Measurements from ENCODE around the gene CYTH4. TPM values are rescaled to one million over a fixed set of nuclear protein-coding genes. Genes with fewer than 3 reads are reported as not detected.

CYTH4 gene
- total and polyA plus RNA-seq, 2 of the 8 experiments (the other 6 are each of a cell fraction or from before 2014, with no cell fraction given) = 0.09 TPM; not detected in 1

- Histone ChIP-seq H3K36me3 (ENCODE audit: control insufficient read depth in 2 of 4, insufficient read depth in 4 of 4, low read length in 3 of 4) (no peaks in the 10 kb centered on the region; a peak in 1 of 8 replicates), H3K79me1 (ENCODE audit: low read depth, low read length) (no peaks in the 10 kb centered on the region), H3K79me2 (ENCODE audit: control insufficient read depth in 1 of 2, insufficient read depth in 2 of 2, low read length in 2 of 2) (no peaks in the 10 kb centered on the region; a peak in 1 of 4 replicates), H2BK12ac (ENCODE audit: low read depth, low read length) (peak overlapping the region; percentile 27; the same call in 1 of the 2 replicates), H2BK120ac (replicated peaks; ENCODE audit: low read depth, low read length) (no peak overlapping the region), H4K5ac (ENCODE audit: insufficient read length, low read depth, low read length) (no peak overlapping the region), H2BK5ac (ENCODE audit: low read depth, low read length) (no peak overlapping the region), H3K4me1 (replicated peaks in 1 of 4; ENCODE audit: control insufficient read depth in 3 of 4, insufficient read depth in 4 of 4, low read length in 3 of 4) (peaks cover 6 to 28% (median 18%) of the 10 kb centered on the region in 4 experiments), H4K91ac (replicated peaks; ENCODE audit: insufficient read length, low read length) (peak overlapping the region; percentile 25), H3K4me3 (ENCODE audit: extremely low read depth in 1 of 4, insufficient read depth in 2 of 4, low read depth in 3 of 4, low read length in 4 of 4) (no peak overlapping the region), H2BK20ac (ENCODE audit: low read length) (no peak overlapping the region), H4K20me1 (replicated peaks in 1 of 2; ENCODE audit: control insufficient read depth in 1 of 2, insufficient read depth in 2 of 2, low read length in 2 of 2) (no peaks in the 10 kb centered on the region), H3K9me3 (ENCODE audit: insufficient read depth in 2 of 2, low read depth in 1 of 2, low read length in 1 of 2) (no peaks in the 10 kb centered on the region; a peak in 1 of 4 replicates), H3K27ac (ENCODE audit: low read depth, low read length) (no peak overlapping the region), H3K56ac (replicated peaks; ENCODE audit: insufficient read length, low read depth, low read length) (no peak overlapping the region), H3K23me2 (ENCODE audit: low read depth, low read length) (peaks cover 2% of the 10 kb centered on the region; the same call in 1 of the 2 replicates), H2AK5ac (ENCODE audit: low read depth, low read length) (peak overlapping the region; percentile 59; the same call in 1 of the 2 replicates), H3K4me2 (ENCODE audit: insufficient read depth in 1 of 2, low read depth in 2 of 2, low read length in 2 of 2) (no peak overlapping the region), H4K8ac (ENCODE audit: extremely low read depth, insufficient read depth, low read length) (no peak overlapping the region), H3K27me3 (replicated peaks in 1 of 4; ENCODE audit: control insufficient read depth in 3 of 4, extremely low read depth in 1 of 4, insufficient read depth in 3 of 4, low read length in 3 of 4) (peaks cover 0 to 6% (median 3%) of the 10 kb centered on the region in 4 experiments; a peak in 3 of 7 replicates), H2AFZ (ENCODE audit: low read length) (no peak overlapping the region), H2BK15ac (ENCODE audit: low read length) (0 out of 2 replicates have a peak overlapping the region, but pooled peaks have one; percentile 10), H3K23ac (ENCODE audit: insufficient read length) (peak overlapping the region; percentile 5), H3K4ac (replicated peaks; ENCODE audit: insufficient read length, low read depth, low read length) (peak overlapping the region; percentile 76), H3K9ac (replicated peaks in 1 of 4; ENCODE audit: extremely low read depth in 1 of 4, low read depth in 3 of 4, low read length in 3 of 4) (no peak overlapping the region), H3K14ac (ENCODE audit: insufficient read length) (no peak overlapping the region), H3K18ac (ENCODE audit: extremely low read depth, low read length) (no peak overlapping the region)
- ChIA-PET CTCF (ENCODE audit: partially characterized antibody) (interaction anchor here (1.2 to 1.8 kb wide), 5 partner anchors 16 to 148 kb away, joined by 4 to 6 read pairs (median 6); no protein-coding TSS in a partner anchor), POLR2A (ENCODE audit: partially characterized antibody) (no interaction called here)
- peak; percentile 52 for FAIRE-seq
- 80% methylated on average over 18 of the region's 18 CpGs; no CpG with 5 or more reads in 1 of the 2 experiments for WGBS, 2 experiments (ENCODE audit: extremely low coverage in 1 of 2, insufficient coverage in 1 of 2, insufficient read length in 1 of 2, insufficient replicate concordance in 2 of 2, low coverage in 1 of 2, low lambda C conversion rate in 2 of 2, missing lambda C conversion rate in 1 of 2)
- no peak for TF ChIP-seq BCL11A (IDR thresholded peaks at IDR 0.05; ENCODE audit: low read depth in 2 of 2, low read length in 2 of 2)
- TF ChIP-seq SP1 (IDR thresholded peaks at IDR 0.05; ENCODE audit: low read depth, low read length) = no peak
- TF ChIP-seq SIN3A (conservative IDR thresholded peaks at IDR 0.05 in 1 of 2, IDR thresholded peaks at IDR 0.05 in 1 of 2; ENCODE audit: low read depth in 1 of 2, low read length in 2 of 2) = no peak
- no peak for TF ChIP-seq ASH2L (IDR thresholded peaks at IDR 0.05; ENCODE audit: low read length)
- TF ChIP-seq EGR1 (IDR thresholded peaks at IDR 0.05; ENCODE audit: borderline replicate concordance, low read depth, low read length) = no peak
- no peak for TF ChIP-seq EP300 (IDR thresholded peaks at IDR 0.05; ENCODE audit: borderline replicate concordance in 1 of 2, low read depth in 2 of 2, low read length in 2 of 2)
- no peak for TF ChIP-seq SIRT6 (IDR thresholded peaks at IDR 0.05; ENCODE audit: low read length)
- no peak for TF ChIP-seq YY1 (IDR thresholded peaks at IDR 0.05; ENCODE audit: low read depth, low read length)
- TF ChIP-seq TBP (IDR thresholded peaks at IDR 0.05; ENCODE audit: low read depth, low read length) = no peak
- TF ChIP-seq JUND (IDR thresholded peaks at IDR 0.05; ENCODE audit: low read length) = no peak
- no peak for DNase-seq (ENCODE audit: low read depth in 1 of 2, low spot score in 2 of 2)
Observed at GRCh38 chr22:37308385-37309200, 26.3 kb downstream of the CYTH4 start.

All from H1 (cell line).